ENCODE data around the gene C1orf74. TPM values are rescaled to one million over a fixed set of nuclear protein-coding genes. Genes with fewer than 3 reads are reported as not detected.

The C1orf74 gene
- total RNA-seq, 1 donor from 2014 or later, result 6.8 TPM

DNA sequence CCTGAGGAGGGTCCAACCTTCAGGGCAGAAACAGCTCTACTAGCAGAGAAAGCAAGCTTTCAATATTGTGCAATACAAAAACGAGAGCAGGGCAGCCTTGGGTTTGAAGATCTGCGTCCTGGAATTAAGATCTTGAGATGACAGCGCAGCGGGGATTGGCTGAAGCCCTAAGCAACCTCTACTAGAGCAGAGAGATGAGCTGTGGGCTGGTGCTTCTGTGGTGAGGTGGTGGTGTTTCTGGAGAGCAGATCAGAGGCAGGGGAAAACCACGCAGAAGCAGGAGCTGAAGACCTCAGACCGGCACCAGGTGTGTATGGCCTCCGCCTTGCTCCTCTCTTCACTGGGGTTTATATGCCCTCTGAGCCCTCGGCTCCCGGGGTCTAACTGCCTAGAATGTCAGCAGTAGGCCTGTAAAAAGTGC is 16.0 kb downstream of the C1orf74 start:
- TF ChIP-seq, protein P1, sequence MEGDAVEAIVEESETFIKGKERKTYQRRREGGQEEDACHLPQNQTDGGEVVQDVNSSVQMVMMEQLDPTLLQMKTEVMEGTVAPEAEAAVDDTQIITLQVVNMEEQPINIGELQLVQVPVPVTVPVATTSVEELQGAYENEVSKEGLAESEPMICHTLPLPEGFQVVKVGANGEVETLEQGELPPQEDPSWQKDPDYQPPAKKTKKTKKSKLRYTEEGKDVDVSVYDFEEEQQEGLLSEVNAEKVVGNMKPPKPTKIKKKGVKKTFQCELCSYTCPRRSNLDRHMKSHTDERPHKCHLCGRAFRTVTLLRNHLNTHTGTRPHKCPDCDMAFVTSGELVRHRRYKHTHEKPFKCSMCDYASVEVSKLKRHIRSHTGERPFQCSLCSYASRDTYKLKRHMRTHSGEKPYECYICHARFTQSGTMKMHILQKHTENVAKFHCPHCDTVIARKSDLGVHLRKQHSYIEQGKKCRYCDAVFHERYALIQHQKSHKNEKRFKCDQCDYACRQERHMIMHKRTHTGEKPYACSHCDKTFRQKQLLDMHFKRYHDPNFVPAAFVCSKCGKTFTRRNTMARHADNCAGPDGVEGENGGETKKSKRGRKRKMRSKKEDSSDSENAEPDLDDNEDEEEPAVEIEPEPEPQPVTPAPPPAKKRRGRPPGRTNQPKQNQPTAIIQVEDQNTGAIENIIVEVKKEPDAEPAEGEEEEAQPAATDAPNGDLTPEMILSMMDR (IDR thresholded peaks at IDR 0.05; ENCODE audit: insufficient read depth, low read length, severe bottlenecking), result no peak
- Histone ChIP-seq H3K36me3 (ENCODE audit: control insufficient read depth, insufficient read depth, low read length) (no peaks in the 10 kb centered on the region), H3K4me3 (ENCODE audit: low read depth, low read length) (no peak overlapping the region), H3K27me3 (ENCODE audit: control insufficient read depth, insufficient read depth, low read length) (no peaks in the 10 kb centered on the region)
- DNase-seq (ENCODE audit: low read depth) (no peak), FAIRE-seq (peak; percentile 66)

DNA sequence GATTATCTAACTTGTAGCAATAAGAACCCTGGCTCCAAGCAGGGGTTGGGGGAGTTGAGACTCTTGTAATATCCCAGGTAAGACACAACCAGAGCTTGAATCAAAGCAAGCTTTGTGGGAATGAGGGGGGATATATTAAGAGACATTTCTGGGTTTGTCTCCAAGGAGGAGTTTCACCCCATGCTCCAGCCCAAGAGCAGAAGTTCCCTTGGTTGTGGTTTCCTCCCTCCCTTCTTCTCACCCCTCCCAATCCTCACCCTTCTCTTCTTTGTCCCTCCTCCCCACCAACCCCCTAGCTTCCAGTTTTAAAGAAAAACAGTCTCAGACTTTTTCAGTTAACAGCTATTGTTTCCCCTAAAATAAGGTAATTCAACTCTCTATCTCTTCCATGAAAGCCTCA is 16.7 kb downstream of the C1orf74 start:
- FAIRE-seq (no peak), DNase-seq (ENCODE audit: low read depth) (no peak)
- Histone ChIP-seq H3K27me3 (ENCODE audit: control insufficient read depth, insufficient read depth, low read length) (no peaks in the 10 kb centered on the region), H3K4me3 (ENCODE audit: low read depth, low read length) (no peak overlapping the region), H3K36me3 (ENCODE audit: control insufficient read depth, insufficient read depth, low read length) (no peaks in the 10 kb centered on the region)
- TF ChIP-seq, protein P1 (IDR thresholded peaks at IDR 0.05; ENCODE audit: insufficient read depth, low read length, severe bottlenecking), result no peak

DNA sequence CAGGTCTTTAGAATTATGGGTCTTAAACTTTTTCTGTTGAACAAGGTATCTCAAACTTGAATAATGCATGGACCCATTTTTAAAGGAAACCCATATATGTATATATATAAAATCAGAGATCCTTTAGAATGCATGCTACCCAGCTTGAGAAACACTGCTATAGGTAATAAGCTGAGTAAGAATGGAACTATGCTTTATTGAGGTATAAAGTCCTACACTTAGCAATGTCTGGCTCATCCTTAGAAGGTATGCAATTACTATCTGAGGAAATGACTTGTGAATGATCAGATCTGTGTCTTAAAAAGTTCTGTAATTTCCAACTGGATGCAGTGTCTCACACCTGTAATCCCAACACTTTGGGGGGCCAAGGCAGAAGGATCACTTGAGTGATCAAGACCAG is 17.3 kb downstream of the C1orf74 start:
- no peak for DNase-seq (ENCODE audit: low read depth)
- no peaks in the 10 kb centered on the region for H3K36me3 ChIP-seq (ENCODE audit: control insufficient read depth, insufficient read depth, low read length)
- H3K4me3 ChIP-seq (ENCODE audit: low read depth, low read length), result no peak overlapping the region
- no peaks in the 10 kb centered on the region for H3K27me3 ChIP-seq (ENCODE audit: control insufficient read depth, insufficient read depth, low read length)
- TF ChIP-seq, protein P1 (IDR thresholded peaks at IDR 0.05; ENCODE audit: insufficient read depth, low read length, severe bottlenecking), result no peak
- no peak for FAIRE-seq

DNA sequence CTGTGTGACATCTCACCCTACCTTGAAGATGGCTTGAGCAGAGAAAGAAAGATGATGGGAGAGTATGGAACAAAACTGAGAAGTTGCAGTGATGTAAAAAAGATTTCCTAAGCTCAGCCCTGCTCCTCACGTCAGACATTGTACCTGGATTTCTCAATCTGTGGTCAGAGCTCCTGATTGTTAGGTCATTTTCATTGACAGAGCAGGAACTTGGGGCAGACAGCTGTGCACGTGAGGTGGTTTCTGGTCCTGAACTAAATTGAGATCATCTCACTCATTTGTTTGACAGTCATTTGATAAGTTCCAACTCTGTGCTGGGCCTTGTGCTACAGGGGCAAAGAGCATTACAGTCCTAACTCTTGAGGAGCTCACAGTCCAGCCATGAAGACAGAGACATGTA is 18.3 kb downstream of the C1orf74 start:
- no peak for FAIRE-seq
- TF ChIP-seq, protein P1 (IDR thresholded peaks at IDR 0.05; ENCODE audit: insufficient read depth, low read length, severe bottlenecking), result no peak
- H3K36me3 ChIP-seq (ENCODE audit: control insufficient read depth, insufficient read depth, low read length), result no peaks in the 10 kb centered on the region
- H3K27me3 ChIP-seq (ENCODE audit: control insufficient read depth, insufficient read depth, low read length), result no peaks in the 10 kb centered on the region
- no peak overlapping the region for H3K4me3 ChIP-seq (ENCODE audit: low read depth, low read length)
- no peak for DNase-seq (ENCODE audit: low read depth)

DNA sequence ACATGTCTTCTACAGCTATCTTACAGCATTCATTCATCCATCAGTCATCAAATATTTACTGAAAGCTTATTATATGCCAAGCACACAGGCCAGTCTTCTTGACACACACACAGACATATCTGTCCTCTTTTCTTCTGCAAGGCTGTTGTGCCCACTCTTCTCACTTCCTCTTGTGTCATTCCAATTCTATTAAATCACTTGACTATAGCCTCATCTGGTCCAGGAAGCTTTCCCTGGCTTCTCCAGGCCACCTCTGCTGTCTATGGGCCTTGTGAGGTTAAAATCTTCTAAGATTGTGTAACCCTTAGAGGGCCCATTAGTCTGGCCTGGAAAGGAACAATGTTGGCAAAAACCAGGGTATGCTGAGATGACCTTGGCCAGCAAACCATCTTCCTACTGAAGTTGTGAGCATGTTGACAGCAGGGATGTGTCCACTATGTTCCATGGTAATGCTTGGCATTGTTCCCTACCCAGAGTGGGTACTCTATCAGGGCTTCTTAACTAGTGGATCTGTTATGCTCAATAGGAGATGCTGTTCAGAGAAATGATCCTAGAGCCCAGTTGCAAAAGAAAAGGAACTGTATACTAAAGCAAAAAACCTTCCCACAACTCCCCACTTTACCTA is 23.2 kb downstream of the C1orf74 start:
- peak; percentile 30 for DNase-seq (ENCODE audit: low read depth)
- TF ChIP-seq, protein P1 (IDR thresholded peaks at IDR 0.05; ENCODE audit: insufficient read depth, low read length, severe bottlenecking), result no peak
- no peak for FAIRE-seq
- Histone ChIP-seq H3K4me3 (ENCODE audit: low read depth, low read length) (no peak overlapping the region), H3K27me3 (ENCODE audit: control insufficient read depth, insufficient read depth, low read length) (no peaks in the 10 kb centered on the region), H3K36me3 (ENCODE audit: control insufficient read depth, insufficient read depth, low read length) (no peaks in the 10 kb centered on the region)

DNA sequence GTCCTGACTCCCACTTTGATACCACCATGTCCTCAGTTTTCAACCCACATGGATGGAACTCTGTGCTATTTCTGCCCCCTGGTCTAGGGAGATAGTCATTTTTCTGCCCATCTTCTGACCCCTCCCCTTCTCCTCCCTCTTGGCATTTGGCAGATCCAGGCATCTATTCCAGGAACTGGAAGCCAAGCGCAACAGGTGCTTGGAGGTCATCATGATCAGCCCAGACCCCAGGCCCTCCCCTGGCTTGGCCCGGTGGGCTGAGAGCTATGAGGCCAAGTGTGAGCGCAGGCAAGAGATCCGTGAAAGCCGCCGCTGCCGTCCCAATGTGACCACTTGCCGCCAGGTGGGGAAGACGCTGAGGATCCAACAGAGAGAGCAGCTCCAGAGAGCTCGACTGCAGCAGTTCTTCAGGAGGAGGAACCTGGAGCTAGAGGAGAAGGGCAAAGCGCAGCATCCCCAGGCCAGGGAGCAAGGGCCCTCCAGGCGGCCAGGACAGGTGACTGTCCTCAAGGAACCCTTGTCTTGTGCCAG is 24.5 kb downstream of the C1orf74 start:
- FAIRE-seq (no peak), DNase-seq (ENCODE audit: low read depth) (no peak)
- Histone ChIP-seq H3K4me3 (ENCODE audit: low read depth, low read length) (no peak overlapping the region), H3K36me3 (ENCODE audit: control insufficient read depth, insufficient read depth, low read length) (no peaks in the 10 kb centered on the region), H3K27me3 (ENCODE audit: control insufficient read depth, insufficient read depth, low read length) (no peaks in the 10 kb centered on the region)
- TF ChIP-seq, protein P1 (IDR thresholded peaks at IDR 0.05; ENCODE audit: insufficient read depth, low read length, severe bottlenecking), result no peak

Data from bronchial epithelial cell (primary cell).